SK-N-SH treated with all-trans-retinoic acid at 6 μM for 48 hours (cell line): ENCODE results near the gene SLC35F3.
A peak's percentile ranks its signal among the peaks of the same experiment; 100 is the strongest.

Experiments
- ATAC-seq: fragments of 200-7000 bp; cut with Tn5 transposase; 3 replicates; pipeline ENCODE4 v1.9.1; 2020; ENCODE audit warnings: mild to moderate bottlenecking, moderate library complexity
- ARNTL ChIP-seq: fragments of 450-650 bp; formaldehyde crosslinking; IDR thresholded peaks from 2 replicates; pipeline ENCODE4 v1.5.0; 2020; ENCODE audit warnings: low read depth, mild to moderate bottlenecking, moderate library complexity, borderline replicate concordance
- BACH2 ChIP-seq: fragments of 250-450 bp; sonication (Bioruptor Pico); IDR thresholded peaks from 2 replicates; pipeline ENCODE4 v1.9.0; 2021; ENCODE audit warnings: mild to moderate bottlenecking, borderline replicate concordance
- ESRRG ChIP-seq: fragments of 250-450 bp; sonication (Bioruptor Pico); IDR thresholded peaks from 2 replicates; pipeline ENCODE4 v1.6.1; 2021; ENCODE audit warnings: mild to moderate bottlenecking
- GLIS3 ChIP-seq: fragments of 250-450 bp; sonication (Bioruptor Pico); IDR thresholded peaks from 2 replicates; pipeline ENCODE4 v1.5.0; 2020; ENCODE audit warnings: mild to moderate bottlenecking, moderate library complexity
- ISL1 ChIP-seq: fragments of 250-450 bp; sonication (Bioruptor Pico); IDR thresholded peaks from 2 replicates; pipeline ENCODE4 v2.1.2; 2022; ENCODE audit warnings: mild to moderate bottlenecking, moderate library complexity
- OSR1 ChIP-seq: fragments of 250-450 bp; sonication (Bioruptor Pico); IDR thresholded peaks from 2 replicates; pipeline ENCODE4 v1.8.0; 2022; ENCODE audit warnings: moderate library complexity, mild to moderate bottlenecking, inconsistent platforms
- PPARA ChIP-seq: fragments of 250-450 bp; sonication (Bioruptor Pico); IDR thresholded peaks from 2 replicates; pipeline ENCODE4 v1.5.0; 2020; ENCODE audit warnings: mild to moderate bottlenecking, borderline replicate concordance
- RARB ChIP-seq: fragments of 250-450 bp; sonication (Bioruptor Pico); IDR thresholded peaks from 2 replicates; pipeline ENCODE4 v1.8.0; 2021; ENCODE audit warnings: mild to moderate bottlenecking, moderate library complexity
- SNAI2 ChIP-seq: fragments of 250-450 bp; sonication (Bioruptor Pico); IDR thresholded peaks from 2 replicates; pipeline ENCODE4 v1.5.0; 2020; ENCODE audit warnings: mild to moderate bottlenecking, moderate library complexity
- TCF4 ChIP-seq: fragments of 250-450 bp; sonication (Bioruptor Pico); IDR thresholded peaks from 2 replicates; pipeline ENCODE4 v1.8.0; 2021; ENCODE audit warnings: mild to moderate bottlenecking, moderate library complexity, borderline replicate concordance
- TOX ChIP-seq: fragments of 250-450 bp; sonication (Bioruptor Pico); IDR thresholded peaks from 2 replicates; pipeline ENCODE4 v1.8.0; 2021; ENCODE audit warnings: mild to moderate bottlenecking, moderate library complexity, borderline replicate concordance
- ZC3H10 ChIP-seq: fragments of 250-450 bp; sonication (Bioruptor Pico); IDR thresholded peaks from 2 replicates; pipeline ENCODE4 v1.5.1; 2021; ENCODE audit warnings: mild to moderate bottlenecking, moderate library complexity
- ZFP3 ChIP-seq: fragments of 250-450 bp; sonication (Bioruptor Pico); IDR thresholded peaks from 2 replicates; pipeline ENCODE4 v1.5.0; 2020; ENCODE audit warnings: mild to moderate bottlenecking, moderate library complexity
- ZFP30 ChIP-seq: fragments of 450-650 bp; formaldehyde crosslinking; IDR thresholded peaks from 2 replicates; pipeline ENCODE4 v1.5.0; 2022; ENCODE audit warnings: mild to moderate bottlenecking, moderate library complexity
- ZNF565 ChIP-seq: fragments of 450-650 bp; formaldehyde crosslinking; conservative IDR thresholded peaks from 2 replicates; pipeline ENCODE4 v1.5.0; 2020; ENCODE audit warnings: low read depth, mild to moderate bottlenecking, moderate library complexity
- ZNF8 ChIP-seq: fragments of 450-650 bp; formaldehyde crosslinking; IDR thresholded peaks from 2 replicates; pipeline ENCODE4 v1.5.0; 2020; ENCODE audit warnings: mild to moderate bottlenecking, moderate library complexity
- TF ChIP-seq, protein P1 (sequence below): fragments of 250-450 bp; sonication (Bioruptor Pico); IDR thresholded peaks from 2 replicates; pipeline ENCODE4 v1.8.0; 2021; ENCODE audit warnings: low read depth, mild to moderate bottlenecking, moderate library complexity, borderline replicate concordance
- TF ChIP-seq, protein P2 (sequence below): fragments of 250-450 bp; sonication (Bioruptor Pico); IDR thresholded peaks from 2 replicates; pipeline ENCODE4 v1.5.1; 2021; ENCODE audit warnings: mild to moderate bottlenecking, moderate library complexity
- TF ChIP-seq, protein P3 (sequence below): fragments of 250-450 bp; sonication (Bioruptor Pico); IDR thresholded peaks from 2 replicates; pipeline ENCODE4 v1.8.0; 2020; ENCODE audit warnings: mild to moderate bottlenecking, moderate library complexity, borderline replicate concordance
- TF ChIP-seq, protein P4 (sequence below): fragments of 250-450 bp; sonication (Bioruptor Pico); IDR thresholded peaks from 2 replicates; pipeline ENCODE4 v1.5.0; 2020; ENCODE audit warnings: mild to moderate bottlenecking, moderate library complexity

SLC35F3 gene

GRCh38 chr1:234288946-234289345 is 384.5 kb downstream of the SLC35F3 start:
- no peak for ATAC-seq
- TF ChIP-seq, protein P1, sequence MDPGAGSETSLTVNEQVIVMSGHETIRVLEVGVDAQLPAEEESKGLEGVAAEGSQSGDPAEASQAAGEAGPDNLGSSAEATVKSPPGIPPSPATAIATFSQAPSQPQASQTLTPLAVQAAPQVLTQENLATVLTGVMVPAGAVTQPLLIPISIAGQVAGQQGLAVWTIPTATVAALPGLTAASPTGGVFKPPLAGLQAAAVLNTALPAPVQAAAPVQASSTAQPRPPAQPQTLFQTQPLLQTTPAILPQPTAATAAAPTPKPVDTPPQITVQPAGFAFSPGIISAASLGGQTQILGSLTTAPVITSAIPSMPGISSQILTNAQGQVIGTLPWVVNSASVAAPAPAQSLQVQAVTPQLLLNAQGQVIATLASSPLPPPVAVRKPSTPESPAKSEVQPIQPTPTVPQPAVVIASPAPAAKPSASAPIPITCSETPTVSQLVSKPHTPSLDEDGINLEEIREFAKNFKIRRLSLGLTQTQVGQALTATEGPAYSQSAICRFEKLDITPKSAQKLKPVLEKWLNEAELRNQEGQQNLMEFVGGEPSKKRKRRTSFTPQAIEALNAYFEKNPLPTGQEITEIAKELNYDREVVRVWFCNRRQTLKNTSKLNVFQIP (CRISPR knock-in tag), result no peak
- TF ChIP-seq ZNF565 (CRISPR knock-in tag), result no peak
- TF ChIP-seq PPARA (CRISPR knock-in tag), result no peak
- TF ChIP-seq, protein P2, sequence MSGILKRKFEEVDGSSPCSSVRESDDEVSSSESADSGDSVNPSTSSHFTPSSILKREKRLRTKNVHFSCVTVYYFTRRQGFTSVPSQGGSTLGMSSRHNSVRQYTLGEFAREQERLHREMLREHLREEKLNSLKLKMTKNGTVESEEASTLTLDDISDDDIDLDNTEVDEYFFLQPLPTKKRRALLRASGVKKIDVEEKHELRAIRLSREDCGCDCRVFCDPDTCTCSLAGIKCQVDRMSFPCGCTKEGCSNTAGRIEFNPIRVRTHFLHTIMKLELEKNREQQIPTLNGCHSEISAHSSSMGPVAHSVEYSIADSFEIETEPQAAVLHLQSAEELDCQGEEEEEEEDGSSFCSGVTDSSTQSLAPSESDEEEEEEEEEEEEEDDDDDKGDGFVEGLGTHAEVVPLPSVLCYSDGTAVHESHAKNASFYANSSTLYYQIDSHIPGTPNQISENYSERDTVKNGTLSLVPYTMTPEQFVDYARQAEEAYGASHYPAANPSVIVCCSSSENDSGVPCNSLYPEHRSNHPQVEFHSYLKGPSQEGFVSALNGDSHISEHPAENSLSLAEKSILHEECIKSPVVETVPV (CRISPR knock-in tag), result no peak
- TF ChIP-seq ZFP3 (CRISPR knock-in tag), result no peak
- no peak for TF ChIP-seq ISL1 (CRISPR knock-in tag)
- TF ChIP-seq GLIS3 (CRISPR knock-in tag), result no peak
- TF ChIP-seq OSR1 (CRISPR knock-in tag), result no peak
- no peak for TF ChIP-seq SNAI2 (CRISPR knock-in tag)
- TF ChIP-seq TOX (CRISPR knock-in tag), result no peak
- no peak for TF ChIP-seq ESRRG (CRISPR knock-in tag)
- TF ChIP-seq ZC3H10 (CRISPR knock-in tag), result no peak
- TF ChIP-seq ZNF8 (CRISPR knock-in tag), result no peak
- no peak for TF ChIP-seq RARB (CRISPR knock-in tag)
- no peak for TF ChIP-seq ARNTL (CRISPR knock-in tag)
- no peak for TF ChIP-seq ZFP30
- TF ChIP-seq, protein P3, sequence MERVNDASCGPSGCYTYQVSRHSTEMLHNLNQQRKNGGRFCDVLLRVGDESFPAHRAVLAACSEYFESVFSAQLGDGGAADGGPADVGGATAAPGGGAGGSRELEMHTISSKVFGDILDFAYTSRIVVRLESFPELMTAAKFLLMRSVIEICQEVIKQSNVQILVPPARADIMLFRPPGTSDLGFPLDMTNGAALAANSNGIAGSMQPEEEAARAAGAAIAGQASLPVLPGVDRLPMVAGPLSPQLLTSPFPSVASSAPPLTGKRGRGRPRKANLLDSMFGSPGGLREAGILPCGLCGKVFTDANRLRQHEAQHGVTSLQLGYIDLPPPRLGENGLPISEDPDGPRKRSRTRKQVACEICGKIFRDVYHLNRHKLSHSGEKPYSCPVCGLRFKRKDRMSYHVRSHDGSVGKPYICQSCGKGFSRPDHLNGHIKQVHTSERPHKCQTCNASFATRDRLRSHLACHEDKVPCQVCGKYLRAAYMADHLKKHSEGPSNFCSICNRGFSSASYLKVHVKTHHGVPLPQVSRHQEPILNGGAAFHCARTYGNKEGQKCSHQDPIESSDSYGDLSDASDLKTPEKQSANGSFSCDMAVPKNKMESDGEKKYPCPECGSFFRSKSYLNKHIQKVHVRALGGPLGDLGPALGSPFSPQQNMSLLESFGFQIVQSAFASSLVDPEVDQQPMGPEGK (CRISPR knock-in tag), result no peak

- TF ChIP-seq BACH2 (CRISPR knock-in tag), result no peak
- TF ChIP-seq, protein P1 (CRISPR knock-in tag), result no peak
- TF ChIP-seq, protein P3 (CRISPR knock-in tag), result no peak
- TF ChIP-seq, protein P4, sequence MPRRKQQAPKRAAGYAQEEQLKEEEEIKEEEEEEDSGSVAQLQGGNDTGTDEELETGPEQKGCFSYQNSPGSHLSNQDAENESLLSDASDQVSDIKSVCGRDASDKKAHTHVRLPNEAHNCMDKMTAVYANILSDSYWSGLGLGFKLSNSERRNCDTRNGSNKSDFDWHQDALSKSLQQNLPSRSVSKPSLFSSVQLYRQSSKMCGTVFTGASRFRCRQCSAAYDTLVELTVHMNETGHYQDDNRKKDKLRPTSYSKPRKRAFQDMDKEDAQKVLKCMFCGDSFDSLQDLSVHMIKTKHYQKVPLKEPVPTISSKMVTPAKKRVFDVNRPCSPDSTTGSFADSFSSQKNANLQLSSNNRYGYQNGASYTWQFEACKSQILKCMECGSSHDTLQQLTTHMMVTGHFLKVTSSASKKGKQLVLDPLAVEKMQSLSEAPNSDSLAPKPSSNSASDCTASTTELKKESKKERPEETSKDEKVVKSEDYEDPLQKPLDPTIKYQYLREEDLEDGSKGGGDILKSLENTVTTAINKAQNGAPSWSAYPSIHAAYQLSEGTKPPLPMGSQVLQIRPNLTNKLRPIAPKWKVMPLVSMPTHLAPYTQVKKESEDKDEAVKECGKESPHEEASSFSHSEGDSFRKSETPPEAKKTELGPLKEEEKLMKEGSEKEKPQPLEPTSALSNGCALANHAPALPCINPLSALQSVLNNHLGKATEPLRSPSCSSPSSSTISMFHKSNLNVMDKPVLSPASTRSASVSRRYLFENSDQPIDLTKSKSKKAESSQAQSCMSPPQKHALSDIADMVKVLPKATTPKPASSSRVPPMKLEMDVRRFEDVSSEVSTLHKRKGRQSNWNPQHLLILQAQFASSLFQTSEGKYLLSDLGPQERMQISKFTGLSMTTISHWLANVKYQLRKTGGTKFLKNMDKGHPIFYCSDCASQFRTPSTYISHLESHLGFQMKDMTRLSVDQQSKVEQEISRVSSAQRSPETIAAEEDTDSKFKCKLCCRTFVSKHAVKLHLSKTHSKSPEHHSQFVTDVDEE (CRISPR knock-in tag), result no peak
- peak; percentile 90 for TF ChIP-seq ZFP30
- TF ChIP-seq TCF4 (CRISPR knock-in tag), result no peak
- no peak for ATAC-seq
Measured at GRCh38 chr1:234289538-234290305, 385.2 kb downstream of the SLC35F3 start.
